ENCODE data around the gene COPS8.
A peak's percentile ranks its signal among the peaks of the same experiment; 100 is the strongest.

COPS8 gene

GRCh38 chr2:237101118-237101979 is 15.7 kb downstream of the COPS8 start:
- DNase-seq (ENCODE audit: low read depth) = no peak

DNA sequence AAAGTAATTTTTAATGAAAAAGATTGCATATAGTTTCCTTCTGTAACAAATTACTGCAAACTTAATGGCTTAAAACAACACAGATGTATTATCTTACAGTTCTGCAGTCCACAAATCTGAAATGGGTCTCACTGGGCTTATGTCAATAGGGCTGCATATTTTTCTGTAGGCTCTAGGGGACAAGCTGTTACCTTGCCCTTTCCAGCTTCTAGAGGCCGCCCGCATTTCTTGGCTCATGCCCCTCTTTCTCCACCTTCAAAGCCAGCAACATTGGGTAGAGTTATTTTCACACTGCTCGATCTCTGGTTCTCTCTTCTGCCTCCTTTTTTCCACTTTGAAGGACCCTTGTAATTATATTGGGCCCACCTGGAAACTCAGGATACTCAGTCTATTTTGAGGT is 16.7 kb downstream of the COPS8 start:
- no peak for DNase-seq (ENCODE audit: low read depth)

DNA sequence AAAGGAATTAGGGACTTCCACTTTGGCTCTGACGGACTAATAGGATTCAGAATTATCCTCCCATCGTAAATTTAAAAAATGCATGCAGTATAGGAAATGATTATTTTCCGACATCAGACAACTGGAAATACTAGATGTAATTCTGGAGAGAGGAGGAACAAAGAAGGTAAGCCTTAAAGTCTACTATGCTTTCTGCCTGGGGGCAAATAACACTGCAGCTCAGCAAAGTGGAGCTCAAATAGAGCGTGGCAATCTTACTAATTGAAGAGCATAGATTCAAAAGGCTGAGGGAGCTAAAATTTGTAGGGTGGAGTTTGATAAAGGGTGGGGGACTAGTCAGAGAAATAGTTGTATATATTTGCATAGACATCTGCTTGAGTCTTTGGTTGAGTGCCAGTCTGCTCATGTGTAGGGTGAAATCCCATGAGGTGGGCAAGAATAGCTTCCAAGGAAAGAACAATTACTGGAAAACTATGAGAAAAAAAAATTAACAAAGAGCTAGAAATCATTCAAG is 23.8 kb downstream of the COPS8 start:
- no peak for DNase-seq (ENCODE audit: low read depth)

DNA sequence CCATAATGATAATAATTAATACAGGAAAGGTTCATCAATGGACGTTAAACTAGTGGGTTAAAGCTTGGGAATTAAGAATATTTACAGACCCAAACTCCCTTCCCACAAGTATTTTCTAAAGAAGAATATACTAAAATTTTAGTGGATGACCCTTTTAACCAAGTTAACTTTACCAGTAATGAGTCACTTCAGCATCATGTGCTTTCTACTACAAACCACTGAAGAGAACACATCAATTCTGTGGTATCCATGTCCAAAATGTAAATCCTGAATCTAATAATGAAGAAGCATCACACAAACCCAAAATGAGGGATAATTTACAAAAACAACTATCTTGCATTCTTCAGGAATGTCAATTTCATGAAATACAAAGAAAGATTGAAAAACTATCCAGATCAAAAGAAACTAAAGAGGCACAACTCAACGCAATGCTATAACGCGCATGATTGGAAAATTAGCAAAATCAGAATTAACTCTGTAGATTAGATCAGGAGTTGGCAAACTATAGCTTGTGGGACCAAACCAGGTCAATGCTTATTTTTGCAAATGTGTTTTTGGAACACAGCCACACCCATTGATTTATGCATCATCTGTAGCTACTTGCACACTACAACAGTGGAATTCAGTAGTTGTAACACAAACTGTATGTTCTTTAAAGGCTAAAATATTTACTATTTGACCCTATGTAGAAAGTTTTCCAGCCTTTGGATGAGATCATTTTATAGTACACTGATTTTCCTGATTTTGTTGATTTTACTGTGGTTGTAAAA is 27.5 kb downstream of the COPS8 start:
- DNase-seq (ENCODE audit: low read depth) = no peak

DNA sequence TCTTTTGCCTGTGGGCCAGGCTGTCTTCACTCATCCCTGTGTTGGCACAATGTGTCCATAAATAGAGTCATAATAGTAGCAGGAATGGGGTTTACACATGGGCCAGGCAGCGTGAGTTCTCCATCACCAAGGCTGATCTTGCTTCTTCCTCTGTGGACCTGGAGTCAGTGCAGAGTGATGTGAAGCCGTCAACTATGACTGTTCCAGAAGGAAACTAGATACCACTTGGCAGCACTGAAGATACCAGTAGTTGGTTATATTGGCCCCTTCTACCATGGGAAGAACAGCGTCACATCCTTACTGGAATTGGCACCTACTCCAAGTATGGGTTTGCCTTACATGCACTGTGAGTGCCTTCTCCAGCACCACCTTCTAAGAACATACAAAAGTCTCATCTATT is 30.2 kb downstream of the COPS8 start:
- DNase-seq (ENCODE audit: low read depth) = no peak

DNA sequence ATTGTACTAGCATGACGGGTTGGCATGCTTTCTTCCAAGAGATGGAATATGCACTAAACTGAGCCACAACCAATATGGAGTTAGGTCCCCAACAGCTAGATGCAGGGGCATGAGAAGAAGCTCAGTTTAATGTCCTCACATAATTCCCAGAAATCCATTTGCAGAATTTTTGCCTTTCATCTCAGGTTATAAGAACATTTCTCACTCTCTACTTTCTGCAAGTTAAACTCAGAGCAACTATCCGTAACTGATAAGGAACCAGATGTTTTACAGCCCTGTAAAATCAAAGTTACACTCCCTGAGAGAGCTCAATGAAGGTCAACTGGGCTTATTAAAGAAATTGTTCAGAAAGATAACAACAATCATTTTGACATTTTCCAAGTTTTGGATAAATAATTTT is 30.7 kb downstream of the COPS8 start:
- no peak for DNase-seq (ENCODE audit: low read depth)

DNA sequence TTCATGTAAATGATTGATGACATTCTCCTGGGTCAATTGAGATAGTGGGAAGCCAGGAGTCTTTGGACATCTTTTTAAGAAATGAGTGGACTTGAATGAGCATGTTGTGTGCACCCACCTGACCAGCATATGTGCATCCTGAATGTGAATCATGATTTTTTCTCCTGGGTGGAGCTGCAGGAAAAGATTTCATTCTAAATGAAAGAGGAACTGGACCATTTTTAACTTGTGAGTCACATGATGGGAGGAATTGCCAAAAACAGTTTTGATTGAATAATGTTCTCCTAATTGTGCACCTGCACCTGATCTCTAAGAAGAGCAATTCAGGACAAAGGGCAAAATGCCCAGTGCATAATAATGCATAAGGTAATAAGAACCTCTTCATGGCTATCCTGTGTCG is 32.3 kb downstream of the COPS8 start:
- DNase-seq (ENCODE audit: low read depth) = no peak

- DNase-seq (ENCODE audit: low read depth) = no peak
Measured at GRCh38 chr2:237118561-237119155, 33.0 kb downstream of the COPS8 start.

DNA sequence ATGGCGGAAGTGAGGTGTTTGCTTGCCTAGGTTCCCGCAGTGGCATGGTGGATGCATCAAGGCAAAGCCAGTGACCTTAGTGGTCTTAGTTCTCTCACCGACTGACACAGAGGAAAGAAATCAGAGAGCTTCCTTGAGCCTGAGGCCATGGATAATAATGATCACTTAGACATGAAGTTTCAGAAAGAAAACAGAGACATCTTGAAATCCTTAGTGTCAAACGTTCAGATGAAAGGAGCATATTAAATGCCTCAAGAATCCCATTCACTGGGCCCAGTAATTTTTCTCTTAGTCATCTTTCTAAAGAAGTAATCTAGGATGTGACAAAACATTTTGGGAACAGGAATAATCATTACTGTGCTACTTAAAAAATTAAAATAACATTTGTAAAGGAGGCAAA is 35.2 kb downstream of the COPS8 start:
- DNase-seq (ENCODE audit: low read depth) = no peak

- DNase-seq (ENCODE audit: low read depth) = no peak
Measured at GRCh38 chr2:237121321-237121720, 35.6 kb downstream of the COPS8 start.

DNA sequence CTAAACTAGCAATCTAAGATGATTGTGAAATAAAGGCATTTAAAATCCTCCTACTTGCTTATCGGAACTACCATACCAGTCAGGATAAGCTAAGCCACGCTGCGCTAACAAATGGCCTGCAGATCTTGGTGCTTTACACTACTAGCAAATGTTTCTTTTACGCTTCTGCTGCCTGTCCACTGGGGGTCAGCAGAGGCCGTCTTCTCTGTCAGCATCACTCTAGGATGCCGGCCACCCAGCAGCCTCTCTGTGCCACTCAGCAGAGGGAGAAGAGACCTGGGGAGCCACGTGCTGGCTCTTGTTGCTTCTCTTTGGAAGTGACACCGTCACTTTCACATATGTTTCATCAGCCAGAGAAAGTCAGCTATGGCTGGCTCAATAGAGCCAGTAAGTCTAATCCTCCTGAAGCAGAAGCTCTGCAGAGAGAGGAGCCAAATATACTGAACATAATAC is 36.6 kb downstream of the COPS8 start:
- peak; percentile 78 for DNase-seq (ENCODE audit: low read depth)

DNA sequence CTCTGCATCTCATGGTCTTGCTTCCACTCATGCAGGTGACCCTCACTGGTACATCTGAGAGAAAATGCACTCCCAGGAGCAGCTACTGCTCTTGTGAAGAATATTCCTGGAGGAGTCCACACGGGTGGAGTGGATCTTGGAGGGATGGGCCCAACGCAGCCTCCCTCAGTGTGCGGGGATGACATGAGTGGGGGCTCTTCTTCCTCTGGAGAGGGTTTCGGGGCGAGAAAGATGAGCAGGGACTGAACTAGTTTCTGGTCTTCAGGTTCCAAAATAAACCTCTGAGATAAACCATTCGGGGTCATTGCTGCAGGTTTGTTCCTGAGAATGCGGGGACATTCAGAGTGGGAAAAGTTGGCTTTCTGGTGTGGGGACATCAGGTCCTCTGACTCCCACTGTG is 39.1 kb downstream of the COPS8 start:
- DNase-seq (ENCODE audit: low read depth) = no peak

DNA sequence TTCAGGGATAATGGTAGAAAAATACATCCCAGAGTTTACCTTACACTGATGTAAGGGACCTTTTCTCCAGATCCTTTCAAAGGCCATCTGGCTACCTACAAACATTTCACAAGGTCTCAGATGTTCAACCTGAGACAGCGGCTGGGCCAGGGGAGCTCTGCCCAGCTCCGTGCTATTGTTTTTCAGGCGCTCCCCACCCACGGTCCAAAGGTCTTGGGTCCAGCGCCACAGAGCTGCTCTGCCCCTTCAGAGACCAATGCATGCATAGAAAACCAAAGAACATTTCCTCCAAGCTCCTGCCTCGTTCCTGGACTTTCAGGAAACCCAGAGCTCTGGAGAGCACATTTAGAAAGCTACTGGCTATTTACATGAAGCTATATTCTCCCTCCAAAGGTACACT is 40.3 kb downstream of the COPS8 start:
- no peak for DNase-seq (ENCODE audit: low read depth)

- DNase-seq (ENCODE audit: low read depth) = no peak
Measured at GRCh38 chr2:237126519-237127174, 41.0 kb downstream of the COPS8 start.

GRCh38 chr2:237128026-237128703 is 42.5 kb downstream of the COPS8 start:
- peak; percentile 100 for DNase-seq (ENCODE audit: low read depth)

GRCh38 chr2:237128845-237129592 is 43.3 kb downstream of the COPS8 start:
- DNase-seq (ENCODE audit: low read depth) = no peak

DNA sequence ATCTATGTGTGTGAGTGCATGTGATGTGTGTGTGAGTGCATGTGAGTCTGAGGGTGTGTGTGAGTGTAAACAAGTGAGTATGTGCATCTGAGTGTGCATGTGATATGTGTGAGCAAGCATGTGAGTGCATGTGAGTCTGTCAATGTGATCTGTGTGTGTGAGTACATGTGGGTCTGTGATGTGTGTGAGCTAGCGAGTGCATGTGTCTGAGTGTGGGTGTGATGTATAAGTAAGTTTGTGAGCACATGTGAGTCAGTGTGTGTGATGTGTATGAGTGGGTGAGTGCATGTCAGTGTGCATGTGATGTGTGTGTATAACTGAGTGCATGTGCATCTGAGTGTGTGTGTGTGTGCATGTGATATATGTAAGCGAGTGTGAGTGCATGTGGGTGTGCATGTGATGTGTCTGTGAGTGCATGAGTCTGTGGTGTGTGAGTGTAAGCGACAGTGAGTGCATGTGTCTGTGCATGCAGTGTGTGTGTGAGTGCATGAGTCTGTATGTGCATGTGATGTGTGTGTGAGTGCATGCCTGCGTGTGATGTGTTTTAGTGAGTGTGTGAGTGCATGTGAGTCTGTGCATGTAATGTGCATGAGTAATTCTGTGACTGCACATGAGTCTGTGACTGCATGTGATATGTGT is 44.1 kb downstream of the COPS8 start:
- DNase-seq (ENCODE audit: low read depth) = no peak

DNA sequence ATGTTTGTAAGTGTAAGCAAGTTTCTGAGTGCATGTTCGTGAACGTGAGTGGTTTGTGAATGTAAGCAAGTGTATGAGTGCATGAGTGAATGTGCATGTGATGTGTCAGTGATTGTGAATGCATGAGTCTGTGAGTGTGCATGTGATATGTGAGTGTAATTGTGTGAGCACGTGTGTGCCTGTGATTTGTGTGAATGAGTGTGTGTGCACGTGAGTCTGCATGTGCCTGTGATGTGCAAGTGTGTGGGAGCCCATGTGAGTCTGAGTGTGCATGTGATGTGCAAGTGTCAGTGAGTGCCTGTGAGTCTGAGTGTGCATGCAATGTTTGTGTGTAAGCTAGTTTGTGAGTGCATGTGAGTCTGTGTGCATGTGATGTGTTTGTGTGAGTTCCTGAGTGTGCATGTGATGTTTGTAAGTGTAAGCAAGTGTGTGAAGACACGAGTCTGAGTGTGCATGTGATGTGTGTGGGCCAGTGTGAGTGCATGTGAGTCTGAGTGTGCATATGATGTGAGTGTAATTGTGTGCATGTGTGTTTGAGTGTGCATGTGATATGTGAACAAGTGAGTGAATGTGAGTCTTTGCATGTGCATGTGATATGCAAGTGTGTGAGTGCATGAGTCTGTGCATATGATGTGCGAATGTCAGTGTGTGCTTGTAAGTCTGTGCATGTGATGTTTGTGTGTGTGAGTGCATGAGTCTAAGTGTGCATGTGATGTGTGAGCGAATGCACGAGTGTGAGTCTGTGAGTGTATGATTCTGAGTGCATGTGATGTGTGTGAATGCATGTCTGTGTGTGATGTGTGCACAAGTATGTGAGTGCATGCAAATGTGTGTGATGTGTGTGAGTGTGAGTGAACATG is 45.1 kb downstream of the COPS8 start:
- no peak for DNase-seq (ENCODE audit: low read depth)

Data from iris pigment epithelial cell (primary cell).